SU-DHL-6 (cell line): ENCODE results near the gene FAM114A2.
A peak's percentile ranks its signal among the peaks of the same experiment; 100 is the strongest.

Experiments used
- EZH2phosphoT487 ChIP-seq: fragments of 200-600 bp; sonication (generic), shearing (Covaris generic); conservative IDR thresholded peaks from 2 replicates; pipeline ENCODE4 v1.6.1; 2018; ENCODE audit warnings: mild to moderate bottlenecking, antibody characterized with exemption, low read length, moderate library complexity, mixed read lengths
- TF ChIP-seq, protein P1 (sequence below): fragments of 200-600 bp; sonication (generic); IDR thresholded peaks from one replicate; pipeline ENCODE4 v1.5.1; 2017; ENCODE audit warnings: antibody characterized with exemption, mild to moderate bottlenecking, low read length, moderate library complexity; ENCODE audit not compliant: insufficient read depth, poor library complexity, severe bottlenecking

DNA sequence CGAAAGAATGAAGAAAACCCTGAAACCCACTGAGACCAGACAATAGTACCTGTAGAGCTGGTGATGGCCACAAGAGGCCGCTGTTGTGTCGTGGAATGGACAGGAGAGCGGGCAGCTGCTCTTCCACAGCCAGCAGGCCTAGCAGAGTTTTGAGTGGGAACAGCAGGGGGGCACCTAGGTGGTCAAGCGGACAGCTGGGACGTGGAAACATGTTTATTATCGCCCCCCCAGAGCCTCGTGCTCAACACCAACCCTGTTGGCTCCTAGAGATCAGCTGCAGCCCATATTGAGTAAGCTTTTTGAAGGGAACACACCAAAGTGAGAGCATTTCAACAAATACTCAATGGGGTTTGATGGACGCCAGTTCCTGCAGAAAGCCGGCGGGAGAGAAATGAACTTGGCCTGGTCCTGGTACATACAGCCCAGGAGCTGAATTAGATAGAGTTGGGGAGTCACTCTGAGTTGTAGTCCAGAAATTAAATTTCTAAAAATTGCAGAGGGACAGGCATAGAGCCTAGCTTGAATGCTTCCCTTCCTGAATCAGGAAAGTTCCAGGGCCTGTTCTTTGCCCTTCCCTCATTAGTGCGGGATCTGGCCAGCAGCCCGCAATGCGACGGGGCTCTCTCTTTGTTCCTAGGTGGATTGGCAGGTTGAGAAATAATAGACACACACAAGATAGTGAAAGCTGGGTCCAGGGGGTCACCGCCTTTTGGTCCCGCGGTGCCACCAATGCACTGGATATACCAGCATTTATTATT lies 33.9 kb upstream of the FAM114A2 start:
- TF ChIP-seq, protein P1, sequence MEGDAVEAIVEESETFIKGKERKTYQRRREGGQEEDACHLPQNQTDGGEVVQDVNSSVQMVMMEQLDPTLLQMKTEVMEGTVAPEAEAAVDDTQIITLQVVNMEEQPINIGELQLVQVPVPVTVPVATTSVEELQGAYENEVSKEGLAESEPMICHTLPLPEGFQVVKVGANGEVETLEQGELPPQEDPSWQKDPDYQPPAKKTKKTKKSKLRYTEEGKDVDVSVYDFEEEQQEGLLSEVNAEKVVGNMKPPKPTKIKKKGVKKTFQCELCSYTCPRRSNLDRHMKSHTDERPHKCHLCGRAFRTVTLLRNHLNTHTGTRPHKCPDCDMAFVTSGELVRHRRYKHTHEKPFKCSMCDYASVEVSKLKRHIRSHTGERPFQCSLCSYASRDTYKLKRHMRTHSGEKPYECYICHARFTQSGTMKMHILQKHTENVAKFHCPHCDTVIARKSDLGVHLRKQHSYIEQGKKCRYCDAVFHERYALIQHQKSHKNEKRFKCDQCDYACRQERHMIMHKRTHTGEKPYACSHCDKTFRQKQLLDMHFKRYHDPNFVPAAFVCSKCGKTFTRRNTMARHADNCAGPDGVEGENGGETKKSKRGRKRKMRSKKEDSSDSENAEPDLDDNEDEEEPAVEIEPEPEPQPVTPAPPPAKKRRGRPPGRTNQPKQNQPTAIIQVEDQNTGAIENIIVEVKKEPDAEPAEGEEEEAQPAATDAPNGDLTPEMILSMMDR = peak; percentile 86
- no peak for TF ChIP-seq EZH2phosphoT487
